Stomach (tissue), 4 donors: ENCODE measurements around the gene PSEN1.

ENCODE experiments used
- CTCF ChIP-seq, 7 experiments: fragments of 450-650 bp in 4 of 7; fragments of 200-600 bp in 3 of 7; sonication (generic) in 3 of 7; IDR thresholded peaks; one replicate each; pipeline ENCODE4 v1.5.1; 2016 to 2019; ENCODE audit warnings: antibody characterized with exemption in 7 of 7, control low read depth in 2 of 7, mild to moderate bottlenecking in 1 of 7
- POLR2A ChIP-seq, 4 donors: fragments of 450-650 bp; IDR thresholded peaks; one replicate each; pipeline ENCODE4 v1.6.1; 2016; ENCODE audit warnings: antibody characterized with exemption in 4 of 4, control low read depth in 2 of 4, mild to moderate bottlenecking in 1 of 4, moderate library complexity in 1 of 4
- POLR2AphosphoS5 ChIP-seq, 3 donors: sonication (generic); formaldehyde crosslinking; IDR thresholded peaks; one replicate each; pipeline ENCODE4 v1.6.1; 2016; ENCODE audit warnings: antibody characterized with exemption in 3 of 3

DNA sequence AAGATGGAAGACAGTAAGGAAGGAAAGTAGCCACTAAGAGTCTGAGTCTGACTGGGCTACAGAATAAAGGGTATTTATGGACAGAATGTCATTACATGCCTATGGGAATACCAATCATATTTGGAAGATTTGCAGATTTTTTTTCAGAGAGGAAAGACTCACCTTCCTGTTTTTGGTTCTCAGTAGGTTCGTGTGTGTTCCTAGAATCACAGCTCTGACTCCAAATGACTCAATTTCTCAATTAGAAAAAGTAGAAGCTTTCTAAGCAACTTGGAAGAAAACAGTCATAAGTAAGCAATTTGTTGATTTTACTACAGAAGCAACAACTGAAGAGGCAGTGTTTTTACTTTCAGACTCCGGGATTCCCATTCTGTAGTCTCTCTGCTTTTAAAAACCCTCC lies 85.6 kb downstream of the PSEN1 start:
- TF ChIP-seq CTCF (IDR thresholded peaks at IDR 0.05) (no peak), POLR2A (IDR thresholded peaks at IDR 0.05) (no peak), POLR2AphosphoS5 (IDR thresholded peaks at IDR 0.05) (no peak)
